RWPE1 (cell line): Measurements from ENCODE around the gene TMEM108.

ENCODE experiments used
- CTCF ChIA-PET: fragments of 350-600 bp; sonication (Branson Sonifier 250); formaldehyde crosslinking; extraction: SDS; loops from one replicate; lab custom pipeline; 2021; lab: Yijun Ruan, JAX
- POLR2A ChIA-PET: fragments of 400-600 bp; formaldehyde crosslinking; extraction: SDS; loops from one replicate; lab custom pipeline; 2020; ENCODE audit warnings: antibody characterized with exemption; ENCODE audit not compliant: low non-redundant PET; lab: Yijun Ruan, JAX
- DNase-seq: peaks from one replicate; pipeline ENCODE4 v3.0.0; 2012; ENCODE audit warnings: low spot score
- H3K27ac ChIP-seq: fragments of 450-650 bp; 2 replicates; pipeline ENCODE4 v1.5.1; 2017
- CTCF ChIP-seq: fragments of 450-650 bp; conservative IDR thresholded peaks from 2 replicates; pipeline ENCODE4 v1.5.1; 2017; ENCODE audit warnings: low read depth, mild to moderate bottlenecking

Gene TMEM108

GRCh38 chr3:133371181-133371580, 333.0 kb downstream of the TMEM108 start:
- no peak overlapping the region for H3K27ac ChIP-seq
- CTCF ChIA-PET = interaction anchor here (0.6 to 1.3 kb wide), 2 partner anchors 12 to 640 kb away, joined by 4 to 7 read pairs; no protein-coding TSS in a partner anchor
- TF ChIP-seq CTCF = no peak
- POLR2A ChIA-PET = no interaction called here
- DNase-seq = no peak

GRCh38 chr3:133371676-133372075, 333.5 kb downstream of the TMEM108 start:
- DNase-seq = no peak
- no peak for TF ChIP-seq CTCF
- ChIA-PET POLR2A (no interaction called here), CTCF (interaction anchor here (1.3 kb wide), 1 partner anchor 641 kb away, joined by 4 read pairs; no protein-coding TSS in a partner anchor)
- no peak overlapping the region for H3K27ac ChIP-seq

GRCh38 chr3:133374708-133375402, 336.7 kb downstream of the TMEM108 start:
- no peak for DNase-seq
- TF ChIP-seq CTCF = no peak
- CTCF ChIA-PET = interaction anchor here (0.7 kb wide), 1 partner anchor 334 kb away, joined by 3 read pairs; no protein-coding TSS in a partner anchor
- POLR2A ChIA-PET = no interaction called here
- H3K27ac ChIP-seq = no peak overlapping the region

- CTCF ChIA-PET = no interaction called here
- POLR2A ChIA-PET = no interaction called here
- no peak for TF ChIP-seq CTCF
- no peak for DNase-seq
- H3K27ac ChIP-seq = no peak overlapping the region
Observed at GRCh38 chr3:133375403-133375745, 337.2 kb downstream of the TMEM108 start.

- ChIA-PET POLR2A (no interaction called here), CTCF (interaction anchor here (0.6 to 3.1 kb wide), 4 partner anchors 17 to 650 kb away, joined by 3 to 7 read pairs (median 4); no protein-coding TSS in a partner anchor)
- DNase-seq = no peak
- H3K27ac ChIP-seq = no peak overlapping the region
- no peak for TF ChIP-seq CTCF
Observed at GRCh38 chr3:133376810-133377209, 338.6 kb downstream of the TMEM108 start.

GRCh38 chr3:133377396-133377795, 339.2 kb downstream of the TMEM108 start:
- CTCF ChIA-PET = interaction anchor here (0.6 to 3.1 kb wide), 6 partner anchors 9 to 651 kb away, joined by 3 to 7 read pairs (median 3); no protein-coding TSS in a partner anchor
- H3K27ac ChIP-seq = no peak overlapping the region
- DNase-seq = peak; percentile 44
- 0 out of 2 replicates have a peak, but pooled peaks have one; percentile 8 for TF ChIP-seq CTCF
- POLR2A ChIA-PET = no interaction called here
